Thymus (tissue), 11 donors: ENCODE results near the gene ENO3. TPM values are rescaled to one million over a fixed set of nuclear protein-coding genes. Genes with fewer than 3 reads are reported as not detected.

Source experiments
- DNase-seq, 9 donors: peaks; one replicate each; pipeline ENCODE4 v3.0.0-alpha.2; 2013; ENCODE audit warnings: low spot score in 9 of 9, low read depth in 6 of 9, missing footprints in 1 of 9
- H3K27ac ChIP-seq, 2 donors: one replicate each; pipeline ENCODE4 v1.5.1; 2013; ENCODE audit warnings: control low read depth in 1 of 2, low read depth in 1 of 2, low read length in 1 of 2, mild to moderate bottlenecking in 1 of 2, moderate library complexity in 1 of 2
- H3K27me3 ChIP-seq, 2 donors: one replicate each; pipeline ENCODE4 v1.5.1; 2013; ENCODE audit warnings: low read length in 1 of 2; ENCODE audit not compliant: control insufficient read depth in 2 of 2, insufficient read depth in 1 of 2
- H3K36me3 ChIP-seq, 2 donors: one replicate each; pipeline ENCODE4 v1.5.1; 2013; ENCODE audit warnings: low read length in 1 of 2, mild to moderate bottlenecking in 1 of 2, moderate library complexity in 1 of 2; ENCODE audit not compliant: control insufficient read depth in 2 of 2, insufficient read depth in 2 of 2
- H3K4me1 ChIP-seq, 2 donors: one replicate each; pipeline ENCODE4 v1.5.1; 2013; ENCODE audit warnings: low read length in 2 of 2; ENCODE audit not compliant: control insufficient read depth in 2 of 2, insufficient read depth in 2 of 2
- H3K4me3 ChIP-seq, 2 donors: one replicate each; pipeline ENCODE4 v1.5.1; 2013; ENCODE audit warnings: low read length in 2 of 2, control low read depth in 1 of 2, mild to moderate bottlenecking in 1 of 2
- H3K9me3 ChIP-seq, 2 donors: one replicate each; pipeline ENCODE4 v1.5.1; 2013; ENCODE audit warnings: low read length in 1 of 2, mild to moderate bottlenecking in 1 of 2; ENCODE audit not compliant: control insufficient read depth in 2 of 2, insufficient read depth in 1 of 2
- WGBS: extraction: QIAGEN DNeasy Blood & Tissue Kit; methylation state at CpG from one replicate; pipeline ENCODE4 v1.1.7; 2013; 5-methylcytosine and 5-hydroxymethylcytosine counted together
- polyA plus RNA-seq: library from polyadenylated mRNA; stranded (reverse); fragments of 200-250 nt; gene quantifications from one replicate; pipeline ENCODE4 v1.2.3, GENCODE V29; 2013
- total RNA-seq: library from RNA; stranded (reverse); fragments of 120-200 nt; gene quantifications from one replicate; pipeline ENCODE4 v1.2.4, GENCODE V29; 2013
- donor health status: healthy.

ENO3 gene
- total and polyA plus RNA-seq, 2 donors: 12.4 to 25.7 TPM

GRCh38 chr17:5002121-5002788, 51.3 kb downstream of the ENO3 start:
- DNase-seq: no peak
- no peak overlapping the region for H3K27ac ChIP-seq
- H3K27me3 ChIP-seq: peaks cover 0 to 14% of the 10 kb centered on the region in 2 donors
- peaks cover 35 to 40% of the 10 kb centered on the region in 2 donors for H3K36me3 ChIP-seq
- 97% methylated on average over 20 of the region's 20 CpGs for WGBS
- no peak overlapping the region for H3K4me3 ChIP-seq
- peaks cover 12% of the 10 kb centered on the region in 2 donors for H3K4me1 ChIP-seq
- H3K9me3 ChIP-seq: peaks cover 0 to under 1% of the 10 kb centered on the region in 2 donors

DNA sequence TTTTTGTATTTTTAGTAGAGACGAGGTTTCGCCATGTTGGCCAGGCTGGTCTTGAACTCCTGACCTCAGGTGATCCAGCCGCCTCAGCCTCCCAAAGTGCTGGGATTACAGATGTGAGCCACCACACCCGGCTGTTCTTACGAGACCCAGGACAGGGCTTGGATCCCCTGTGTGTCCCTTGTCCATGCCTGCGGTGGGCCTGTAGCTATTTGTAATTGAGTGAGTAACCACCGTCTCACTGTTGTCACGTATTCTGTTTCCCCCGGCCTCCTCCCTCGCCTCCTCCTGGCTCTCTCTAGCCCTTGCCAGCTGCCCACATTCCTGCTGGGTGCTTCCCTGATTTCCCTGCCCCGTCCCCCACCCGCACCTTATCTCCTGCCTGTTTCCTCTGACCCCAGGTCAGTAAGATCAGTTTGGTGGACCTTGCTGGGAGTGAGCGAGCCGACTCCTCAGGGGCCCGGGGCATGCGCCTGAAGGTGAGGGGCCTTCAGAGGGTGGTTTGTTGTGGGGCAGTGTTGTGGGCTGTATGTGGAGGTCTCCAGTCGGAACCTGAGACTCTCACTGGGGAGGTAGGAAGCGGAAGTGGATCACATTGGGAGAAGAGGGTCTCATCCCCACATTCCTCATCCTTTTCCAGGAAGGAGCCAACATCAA, 52.4 kb downstream of the ENO3 start:
- WGBS: 97% methylated on average over 18 of the region's 18 CpGs
- Histone ChIP-seq H3K27me3 (peaks cover 0 to 9% of the 10 kb centered on the region in 2 donors), H3K27ac (no peak overlapping the region), H3K4me1 (peaks cover 8 to 9% of the 10 kb centered on the region in 2 donors), H3K4me3 (no peak overlapping the region), H3K36me3 (peaks cover 43 to 44% of the 10 kb centered on the region in 2 donors), H3K9me3 (no peaks in the 10 kb centered on the region)
- DNase-seq: no peak

Other genes with a start within 250 kb of the ENO3 start
- 7.7 TPM for gene PELP1, start 247.0 kb upstream of the ENO3 start, total RNA-seq
- 26.9 TPM for gene PELP1, start 247.0 kb upstream of the ENO3 start, polyA plus RNA-seq
- 60.2 TPM for gene ARRB2, start 240.5 kb upstream of the ENO3 start, total RNA-seq
- 91.2 TPM for gene ARRB2, start 240.5 kb upstream of the ENO3 start, polyA plus RNA-seq
- 28.1 TPM for gene MED11, start 219.7 kb upstream of the ENO3 start, total RNA-seq
- 40.3 TPM for gene MED11, start 219.7 kb upstream of the ENO3 start, polyA plus RNA-seq
- 0.52 TPM for gene ZMYND15, start 211.3 kb upstream of the ENO3 start, total RNA-seq
- 3.8 TPM for gene ZMYND15, start 211.3 kb upstream of the ENO3 start, polyA plus RNA-seq
- gene CXCL16, start 211.2 kb upstream of the ENO3 start, total RNA-seq: 3.3 TPM
- gene CXCL16, start 211.2 kb upstream of the ENO3 start, polyA plus RNA-seq: 32.9 TPM
- not detected for gene TM4SF5, start 179.2 kb upstream of the ENO3 start, total RNA-seq
- 0.14 TPM for gene TM4SF5, start 179.2 kb upstream of the ENO3 start, polyA plus RNA-seq
- gene VMO1, start 164.8 kb upstream of the ENO3 start, total RNA-seq: 2.7 TPM
- 30.6 TPM for gene VMO1, start 164.8 kb upstream of the ENO3 start, polyA plus RNA-seq
- gene GLTPD2, start 162.2 kb upstream of the ENO3 start, total RNA-seq: 0.14 TPM
- gene GLTPD2, start 162.2 kb upstream of the ENO3 start, polyA plus RNA-seq: 0.16 TPM
- gene PSMB6, start 155.0 kb upstream of the ENO3 start, total RNA-seq: 183 TPM
- 122 TPM for gene PSMB6, start 155.0 kb upstream of the ENO3 start, polyA plus RNA-seq
- 14.5 TPM for gene PLD2, start 144.0 kb upstream of the ENO3 start, total RNA-seq
- gene PLD2, start 144.0 kb upstream of the ENO3 start, polyA plus RNA-seq: 30.7 TPM
- 10.2 TPM for gene MINK1, start 117.8 kb upstream of the ENO3 start, total RNA-seq
- 83.8 TPM for gene MINK1, start 117.8 kb upstream of the ENO3 start, polyA plus RNA-seq
- 0.57 TPM for gene C17orf107, start 51.6 kb upstream of the ENO3 start, total RNA-seq
- 1.2 TPM for gene C17orf107, start 51.6 kb upstream of the ENO3 start, polyA plus RNA-seq
- 0.24 TPM for gene CHRNE, start 48.0 kb upstream of the ENO3 start, total RNA-seq
- 1.9 TPM for gene CHRNE, start 48.0 kb upstream of the ENO3 start, polyA plus RNA-seq
- gene GP1BA, start 18.8 kb upstream of the ENO3 start, total RNA-seq: 0.14 TPM
- 0.09 TPM for gene GP1BA, start 18.8 kb upstream of the ENO3 start, polyA plus RNA-seq
- 46.7 TPM for gene SLC25A11, start 11.1 kb upstream of the ENO3 start, total RNA-seq
- gene SLC25A11, start 11.1 kb upstream of the ENO3 start, polyA plus RNA-seq: 30.9 TPM
- 73.0 TPM for gene RNF167, start 10.9 kb upstream of the ENO3 start, total RNA-seq
- gene RNF167, start 10.9 kb upstream of the ENO3 start, polyA plus RNA-seq: 189 TPM
- 635 TPM for gene PFN1, start 2.6 kb upstream of the ENO3 start, total RNA-seq
- gene PFN1, start 2.6 kb upstream of the ENO3 start, polyA plus RNA-seq: 727 TPM
- gene SPAG7, start 16.7 kb downstream of the ENO3 start, total RNA-seq: 60.9 TPM
- gene SPAG7, start 16.7 kb downstream of the ENO3 start, polyA plus RNA-seq: 98.8 TPM
- 2.8 TPM for gene CAMTA2, start 36.6 kb downstream of the ENO3 start, total RNA-seq
- gene CAMTA2, start 36.6 kb downstream of the ENO3 start, polyA plus RNA-seq: 51.5 TPM
- 0.24 TPM for gene INCA1, start 46.4 kb downstream of the ENO3 start, total RNA-seq
- 1.5 TPM for gene INCA1, start 46.4 kb downstream of the ENO3 start, polyA plus RNA-seq
- 10.8 TPM for gene KIF1C, start 46.8 kb downstream of the ENO3 start, total RNA-seq
- 15.4 TPM for gene KIF1C, start 46.8 kb downstream of the ENO3 start, polyA plus RNA-seq
- 0.80 TPM for gene SLC52A1, start 84.3 kb downstream of the ENO3 start, total RNA-seq
- 0.96 TPM for gene SLC52A1, start 84.3 kb downstream of the ENO3 start, polyA plus RNA-seq
- 3.3 TPM for gene ZFP3, start 127.3 kb downstream of the ENO3 start, total RNA-seq
- 4.6 TPM for gene ZFP3, start 127.3 kb downstream of the ENO3 start, polyA plus RNA-seq
- 9.5 TPM for gene ZNF232, start 160.8 kb downstream of the ENO3 start, total RNA-seq
- gene ZNF232, start 160.8 kb downstream of the ENO3 start, polyA plus RNA-seq: 9.9 TPM
- 0.14 TPM for gene USP6, start 164.9 kb downstream of the ENO3 start, total RNA-seq
- gene USP6, start 164.9 kb downstream of the ENO3 start, polyA plus RNA-seq: 0.30 TPM
- gene ZNF594, start 240.7 kb downstream of the ENO3 start, total RNA-seq: 12.2 TPM
- 5.0 TPM for gene ZNF594, start 240.7 kb downstream of the ENO3 start, polyA plus RNA-seq